Measurements from ENCODE around the gene FOXA2. TPM values are rescaled to one million over a fixed set of nuclear protein-coding genes. Genes with fewer than 3 reads are reported as not detected.
A peak's percentile ranks its signal among the peaks of the same experiment; 100 is the strongest.

FOXA2 gene
- total and polyA plus RNA-seq, 2 of the 13 experiments (the other 11 are each of a cell fraction or from before 2014, with no cell fraction given), result 8.8 to 12.2 TPM

GRCh38 chr20:22563062-22563965 is 21.1 kb downstream of the FOXA2 start (continued):
- no peak for TF ChIP-seq HOXA9 (CRISPR knock-in tag; IDR thresholded peaks at IDR 0.05; ENCODE audit: borderline replicate concordance)
- TF ChIP-seq ZNF614 (CRISPR knock-in tag; IDR thresholded peaks at IDR 0.05; ENCODE audit: borderline replicate concordance), result no peak
- TF ChIP-seq CCDC6 (CRISPR knock-in tag; IDR thresholded peaks at IDR 0.05), result 0 out of 2 replicates have a peak, but pooled peaks have one; percentile 32
- 0 out of 2 replicates have a peak, but pooled peaks have one; percentile 23 for TF ChIP-seq ZFP90 (CRISPR knock-in tag; IDR thresholded peaks at IDR 0.05; ENCODE audit: borderline replicate concordance)
- TF ChIP-seq IRF9 (CRISPR knock-in tag; IDR thresholded peaks at IDR 0.05; ENCODE audit: borderline replicate concordance), result 0 out of 2 replicates have a peak, but pooled peaks have one; percentile 38
- TF ChIP-seq ZNF503 (CRISPR knock-in tag; IDR thresholded peaks at IDR 0.05), result peak; percentile 27; the same call in 1 of the 2 replicates
- TF ChIP-seq ZNF577 (CRISPR knock-in tag; IDR thresholded peaks at IDR 0.05; ENCODE audit: borderline replicate concordance, low read depth), result no peak
- TF ChIP-seq GTF3A (CRISPR knock-in tag; conservative IDR thresholded peaks at IDR 0.05), result no peak
- no peak for TF ChIP-seq KLF9 (CRISPR knock-in tag; IDR thresholded peaks at IDR 0.05; ENCODE audit: low read depth)
- TF ChIP-seq GABPA (IDR thresholded peaks at IDR 0.05; ENCODE audit: low read depth, low read length), result no peak
- TF ChIP-seq GABPA (CRISPR knock-in tag; IDR thresholded peaks at IDR 0.05; ENCODE audit: low read depth), result peak; percentile 38; the same call in 1 of the 2 replicates
- TF ChIP-seq SRSF4 (IDR thresholded peaks at IDR 0.05; ENCODE audit: low read depth, low read length, poor library complexity, severe bottlenecking), result no peak
- 0 out of 2 replicates have a peak, but pooled peaks have one; percentile 12 for TF ChIP-seq FOXC1 (CRISPR knock-in tag; IDR thresholded peaks at IDR 0.05; ENCODE audit: borderline replicate concordance)
- TF ChIP-seq ZBTB7A (CRISPR knock-in tag; IDR thresholded peaks at IDR 0.05), result no peak
- TF ChIP-seq ZNF768 (CRISPR knock-in tag; IDR thresholded peaks at IDR 0.05), result no peak
- TF ChIP-seq TFDP1 (CRISPR knock-in tag; IDR thresholded peaks at IDR 0.05; ENCODE audit: borderline replicate concordance), result no peak
- TF ChIP-seq TIGD3 (CRISPR knock-in tag; IDR thresholded peaks at IDR 0.05; ENCODE audit: borderline replicate concordance), result no peak
- TF ChIP-seq ZBTB34 (CRISPR knock-in tag; IDR thresholded peaks at IDR 0.05), result no peak
- TF ChIP-seq ZNF460 (CRISPR knock-in tag; IDR thresholded peaks at IDR 0.05; ENCODE audit: borderline replicate concordance), result no peak
- peak; percentile 38; the same call in 1 of the 2 replicates for TF ChIP-seq ZNF556 (CRISPR knock-in tag; IDR thresholded peaks at IDR 0.05; ENCODE audit: borderline replicate concordance)
- TF ChIP-seq TGIF2 (CRISPR knock-in tag; IDR thresholded peaks at IDR 0.05), result no peak
- TF ChIP-seq MEIS2 (CRISPR knock-in tag; IDR thresholded peaks at IDR 0.05), result 0 out of 2 replicates have a peak, but pooled peaks have one; percentile 33
